Neural cell (in vitro differentiated cells): ENCODE data around the gene CACNA1C.

ENCODE experiments used
- CTCF ChIP-seq: fragments of 450-650 bp; IDR thresholded peaks from 2 replicates; pipeline ENCODE4 v1.5.1; 2014; ENCODE audit warnings: antibody characterized with exemption, mild to moderate bottlenecking, moderate library complexity; ENCODE audit not compliant: poor library complexity, severe bottlenecking
- EP300 ChIP-seq: fragments of 450-650 bp; conservative IDR thresholded peaks from 2 replicates; pipeline ENCODE4 v1.6.1; 2014; ENCODE audit warnings: antibody characterized with exemption, mild to moderate bottlenecking, moderate library complexity; ENCODE audit not compliant: poor library complexity, severe bottlenecking
- MXI1 ChIP-seq: fragments of 450-650 bp; conservative IDR thresholded peaks from 2 replicates; pipeline ENCODE4 v1.6.1; 2014; ENCODE audit warnings: antibody characterized with exemption, mild to moderate bottlenecking; ENCODE audit not compliant: poor library complexity, severe bottlenecking
- POLR2AphosphoS5 ChIP-seq: IDR thresholded peaks from 2 replicates; pipeline ENCODE4 v1.6.1; 2012

- TF ChIP-seq POLR2AphosphoS5 (no peak), MXI1 (no peak), CTCF (no peak), EP300 (no peak)
Observed at GRCh38 chr12:2294651-2295475, 242.1 kb downstream of the CACNA1C start.
